K562 (cell line): ENCODE results near the gene DARS2. TPM values are rescaled to one million over a fixed set of nuclear protein-coding genes. Genes with fewer than 3 reads are reported as not detected.

Experiments used
- ADNP ChIP-seq: fragments of 200-800 bp; sonication (Bioruptor generic); IDR thresholded peaks from 2 replicates; pipeline ENCODE4 v1.6.1; 2016; ENCODE audit warnings: missing genetic modification characterization, missing compliant biosample characterization
- ARNT ChIP-seq, 2 experiments: fragments of 450-650 bp; IDR thresholded peaks; 2 replicates each; pipeline ENCODE4 v1.6.1; 2016; ENCODE audit warnings: mild to moderate bottlenecking in 1 of 2
- BRF1 ChIP-seq: IDR thresholded peaks from 3 replicates; pipeline ENCODE4 v1.6.1; 2011; ENCODE audit warnings: borderline replicate concordance, mild to moderate bottlenecking; ENCODE audit not compliant: insufficient read length; ENCODE audit errors: extremely low read depth
- CBX5 ChIP-seq: IDR thresholded peaks from 2 replicates; pipeline ENCODE4 v1.6.1; 2014; ENCODE audit warnings: low read depth, borderline replicate concordance
- CC2D1A ChIP-seq: fragments of 450-650 bp; IDR thresholded peaks from 2 replicates; pipeline ENCODE4 v1.6.1; 2017; ENCODE audit warnings: mild to moderate bottlenecking
- CHCHD3 ChIP-seq: fragments of 250-450 bp; sonication (Bioruptor Pico); IDR thresholded peaks from 2 replicates; pipeline ENCODE4 v2.1.2; 2022; ENCODE audit warnings: mild to moderate bottlenecking
- CHD4 ChIP-seq: fragments of 200-600 bp; sonication (generic); IDR thresholded peaks from 3 replicates; pipeline ENCODE4 v1.6.1; 2012; ENCODE audit warnings: low read depth, mild to moderate bottlenecking, mixed read lengths, low read length, inconsistent platforms; ENCODE audit not compliant: insufficient read depth, insufficient replicate concordance, poor library complexity, severe bottlenecking
- CREB5 ChIP-seq: fragments of 250-450 bp; sonication (Bioruptor Pico); IDR thresholded peaks from 2 replicates; pipeline ENCODE4 v1.5.0; 2020; ENCODE audit warnings: mild to moderate bottlenecking
- HDAC8 ChIP-seq: fragments of 450-650 bp; IDR thresholded peaks from 2 replicates; pipeline ENCODE4 v1.6.1; 2016; ENCODE audit warnings: mild to moderate bottlenecking, missing genetic modification characterization, moderate library complexity, missing compliant biosample characterization
- HNRNPH1 ChIP-seq: fragments of 200-400 bp; formaldehyde crosslinking; optimal IDR thresholded peaks from 2 replicates; pipeline ENCODE3; 2017; ENCODE audit warnings: low read depth, mild to moderate bottlenecking, low read length, moderate library complexity
- KDM1A ChIP-seq, 2 experiments: fragments of 450-650 bp; IDR thresholded peaks; 2 replicates each; pipeline ENCODE4 v1.6.1; 2016; ENCODE audit warnings: mild to moderate bottlenecking in 2 of 2
- MTA3 ChIP-seq: fragments of 450-650 bp; formaldehyde crosslinking; IDR thresholded peaks from 2 replicates; pipeline ENCODE4 v1.6.1; 2017; ENCODE audit warnings: mild to moderate bottlenecking, borderline replicate concordance
- NR4A1 ChIP-seq, 2 experiments: fragments of 250-450 bp in 1 of 2; fragments of 450-650 bp in 1 of 2; sonication (Bioruptor Pico) in 1 of 2; IDR thresholded peaks; 2 replicates each; pipeline versions ENCODE4 v1.4.0 to v1.6.1; 2016 to 2020; ENCODE audit warnings: mild to moderate bottlenecking in 2 of 2, missing compliant biosample characterization in 1 of 2, missing genetic modification characterization in 1 of 2, moderate library complexity in 1 of 2
- NRF1 ChIP-seq, 2 experiments: fragments of 450-650 bp; IDR thresholded peaks in 1 of 2; conservative IDR thresholded peaks in 1 of 2; 2 replicates each; pipeline ENCODE4 v1.6.1; 2014; ENCODE audit warnings: mild to moderate bottlenecking in 2 of 2
- RAD51 ChIP-seq: fragments of 450-650 bp; IDR thresholded peaks from 2 replicates; pipeline ENCODE4 v1.7.1; 2016; ENCODE audit warnings: low read depth, mild to moderate bottlenecking, borderline replicate concordance
- RBM14 ChIP-seq: fragments of 200-400 bp; formaldehyde crosslinking; IDR thresholded peaks from 2 replicates; pipeline ENCODE4 v1.6.1; 2018; ENCODE audit warnings: low read depth, mild to moderate bottlenecking, low read length, moderate library complexity, borderline replicate concordance; ENCODE audit not compliant: insufficient read depth
- SMAD4 ChIP-seq: fragments of 250-450 bp; sonication (Bioruptor Pico); conservative IDR thresholded peaks from 2 replicates; pipeline ENCODE4 v1.8.0; 2021; ENCODE audit warnings: inconsistent platforms, mild to moderate bottlenecking, moderate library complexity
- STAG1 ChIP-seq: sonication (generic); formaldehyde crosslinking; IDR thresholded peaks from 2 replicates; pipeline ENCODE4 v1.5.0; 2020; ENCODE audit warnings: missing genetic modification reagents, borderline replicate concordance
- USF1 ChIP-seq: sonication (generic); formaldehyde crosslinking; IDR thresholded peaks from 2 replicates; pipeline ENCODE4 v1.9.0; 2022; ENCODE audit warnings: mild to moderate bottlenecking, missing genetic modification reagents
- XRCC5 ChIP-seq: fragments of 200-400 bp; formaldehyde crosslinking; IDR thresholded peaks from 2 replicates; pipeline ENCODE4 v1.6.1; 2017; ENCODE audit warnings: low read depth, mild to moderate bottlenecking, low read length
- ZKSCAN1 ChIP-seq: fragments of 150-350 bp; IDR thresholded peaks from 2 replicates; pipeline ENCODE4 v1.6.1; 2016; ENCODE audit warnings: low read depth, low read length
- ZNF644 ChIP-seq: fragments of 200-800 bp; sonication (Bioruptor generic); IDR thresholded peaks from 2 replicates; pipeline ENCODE4 v1.6.1; 2016; ENCODE audit warnings: low read depth, missing genetic modification characterization, missing compliant biosample characterization
- ZNF740 ChIP-seq, 3 experiments: fragments of 200-800 bp in 1 of 3; sonication (Bioruptor generic) in 1 of 3; sonication (generic) in 1 of 3; formaldehyde crosslinking in 1 of 3; IDR thresholded peaks; 2 replicates each; pipeline versions ENCODE4 v1.6.1 to v1.8.0; 2016 to 2022; ENCODE audit warnings: mild to moderate bottlenecking in 2 of 3, missing compliant biosample characterization in 2 of 3, missing genetic modification characterization in 2 of 3, missing genetic modification reagents in 1 of 3
- ZNF75A ChIP-seq: fragments of 450-650 bp; formaldehyde crosslinking; IDR thresholded peaks from 2 replicates; pipeline ENCODE4 v1.4.0; 2020; ENCODE audit warnings: mild to moderate bottlenecking
- polyA plus RNA-seq, 8 experiments: library from polyadenylated mRNA; depleted of rRNA in 4 of 8; stranded (reverse) in 5 of 8; unstranded in 3 of 8; fragments of >200 nt; fragmentation: Nextera tagmentation in 2 of 8; fragmentation: Illumina TruSeq in 1 of 8; extraction: Ambion mirVana in 2 of 8; extraction: Trizol in 1 of 8; gene quantifications; 2 replicates each; pipeline versions ENCODE4 v1.2.1 to v1.2.3, GENCODE V29; 2011 to 2014; ENCODE audit warnings: inconsistent platforms in 1 of 8, missing spikeins in 1 of 8
- total RNA-seq, 7 experiments: library from RNA; depleted of rRNA in 6 of 7; stranded (reverse); fragments of >200 nt in 6 of 7; fragmentation: Illumina TruSeq in 2 of 7; extraction: Trizol in 2 of 7; gene quantifications; 2 replicates each; pipeline versions ENCODE4 v1.2.1 to v1.2.3, GENCODE V29; 2011 to 2021; ENCODE audit warnings: low replicate concordance in 1 of 7

Gene DARS2
- total and polyA plus RNA-seq, 9 of the 15 experiments (the other 6 are each of a cell fraction or from before 2014, with no cell fraction given) = 36.4 to 96.7 (median 68.6) TPM

GRCh38 chr1:173824315-173825081 is at the start of gene DARS2, which contains the start of gene CENPL (continued):
- no peak for TF ChIP-seq STAG1 (CRISPR knock-in tag)
- TF ChIP-seq CC2D1A = peak; percentile 98
- no peak for TF ChIP-seq ZNF75A (CRISPR knock-in tag)
- no peak for TF ChIP-seq CHD4
- TF ChIP-seq USF1 (CRISPR knock-in tag) = peak; percentile 41; the same call in 1 of the 2 replicates
- TF ChIP-seq ADNP (tag) = no peak
- no peak; the same call in none of the 2 replicates for TF ChIP-seq ZNF740 (CRISPR knock-in tag; IDR thresholded peaks at IDR 0.05)
- TF ChIP-seq ZNF740 (tag; IDR thresholded peaks at IDR 0.05) = no peak
- no peak for TF ChIP-seq CREB5 (CRISPR knock-in tag)
- TF ChIP-seq CBX5 = no peak
- TF ChIP-seq HNRNPH1 = no peak
- peak; percentile 72; the same call in 1 of the 2 replicates for TF ChIP-seq XRCC5
- TF ChIP-seq ZNF644 (tag) = peak; percentile 33
- TF ChIP-seq ARNT (IDR thresholded peaks at IDR 0.05) = peak; percentile 61 to 92; a peak in 3 of 4 replicates
- no peak for TF ChIP-seq NR4A1 (CRISPR knock-in tag; IDR thresholded peaks at IDR 0.05)
- no peak for TF ChIP-seq NR4A1 (tag; IDR thresholded peaks at IDR 0.05)
- peak; percentile 69 to 72 for TF ChIP-seq NRF1 (conservative IDR thresholded peaks at IDR 0.05 in 1 of 2, IDR thresholded peaks at IDR 0.05 in 1 of 2)
- peak; percentile 59; the same call in 1 of the 2 replicates for TF ChIP-seq ZKSCAN1
- no peak for TF ChIP-seq KDM1A (IDR thresholded peaks at IDR 0.05)
- TF ChIP-seq MTA3 = peak; percentile 75
- no peak for TF ChIP-seq CHCHD3 (CRISPR knock-in tag)
- TF ChIP-seq RBM14 = no peak
- TF ChIP-seq RAD51 = peak; percentile 34; the same call in 1 of the 2 replicates
- no peak; the same call in none of the 2 replicates for TF ChIP-seq SMAD4 (CRISPR knock-in tag)
- no peak for TF ChIP-seq BRF1
- TF ChIP-seq HDAC8 (tag) = 0 out of 2 replicates have a peak, but pooled peaks have one; percentile 48
